WTC11 (cell line): Measurements from ENCODE around the gene SEC16A. TPM values are rescaled to one million over a fixed set of nuclear protein-coding genes. Genes with fewer than 3 reads are reported as not detected.

ENCODE experiments used
- ATAC-seq: fragments of 200-7000 bp; cut with Tn5 transposase; 2 replicates; pipeline ENCODE4 v1.10.0; 2021; ENCODE audit warnings: mild to moderate bottlenecking, moderate library complexity
- CTCF ChIA-PET: fragments of 300-600 bp; sonication (Branson Sonifier 250); formaldehyde crosslinking; loops from one replicate; lab custom pipeline; 2021; ENCODE audit warnings: antibody characterized with exemption; lab: Charles Lee
- POLR2A ChIA-PET: fragments of 350-600 bp; sonication (Branson Sonifier 250); formaldehyde crosslinking; loops from one replicate; lab custom pipeline; 2021; ENCODE audit warnings: antibody characterized with exemption; lab: Charles Lee
- DNase-seq: peaks from one replicate; pipeline ENCODE4 v3.0.0; 2021; ENCODE audit warnings: low spot score
- H3K27ac Mint-ChIP-seq: 2 replicates; pipeline ENCODE4 v1.8.0; 2021; ENCODE audit warnings: mixed read lengths
- H3K27me3 Mint-ChIP-seq: 2 replicates; pipeline ENCODE4 v1.8.0; 2021; ENCODE audit warnings: low read depth, mild to moderate bottlenecking, moderate library complexity, mixed read lengths
- H3K36me3 Mint-ChIP-seq: 2 replicates; pipeline ENCODE4 v1.8.0; 2021; ENCODE audit warnings: mixed read lengths
- H3K4me1 Mint-ChIP-seq: 2 replicates; pipeline ENCODE4 v1.8.0; 2022; ENCODE audit warnings: mixed read lengths
- H3K4me3 Mint-ChIP-seq: 2 replicates; pipeline ENCODE4 v1.8.0; 2021; ENCODE audit warnings: mild to moderate bottlenecking, moderate library complexity, mixed read lengths
- H3K9me3 Mint-ChIP-seq: 2 replicates; pipeline ENCODE4 v1.8.0; 2021; ENCODE audit warnings: mixed read lengths
- AR ChIP-seq: fragments of 250-450 bp; sonication (Bioruptor Pico); IDR thresholded peaks from 2 replicates; pipeline ENCODE4 v1.9.0; 2021; ENCODE audit warnings: mild to moderate bottlenecking
- ATF1 ChIP-seq: sonication (generic); formaldehyde crosslinking; IDR thresholded peaks from 2 replicates; pipeline ENCODE4 v1.8.1; 2023; ENCODE audit warnings: mild to moderate bottlenecking, moderate library complexity, missing genetic modification reagents
- ATF3 ChIP-seq: sonication (generic); formaldehyde crosslinking; conservative IDR thresholded peaks from 2 replicates; pipeline ENCODE4 v1.8.1; 2022; ENCODE audit warnings: mild to moderate bottlenecking, missing genetic modification reagents
- CTCF ChIP-seq: fragments of 200-600 bp; IDR thresholded peaks from 2 replicates; pipeline ENCODE4 v1.8.0; 2022; ENCODE audit warnings: antibody characterized with exemption
- EMX1 ChIP-seq: fragments of 250-450 bp; sonication (Bioruptor Pico); IDR thresholded peaks from 2 replicates; pipeline ENCODE4 v1.8.0; 2021; ENCODE audit warnings: mild to moderate bottlenecking
- ERG ChIP-seq: fragments of 250-450 bp; sonication (Bioruptor Pico); IDR thresholded peaks from 2 replicates; pipeline ENCODE4 v1.8.0; 2021; ENCODE audit warnings: mild to moderate bottlenecking
- ETV6 ChIP-seq: sonication (generic); formaldehyde crosslinking; IDR thresholded peaks from 2 replicates; pipeline ENCODE4 v1.8.1; 2022; ENCODE audit warnings: mild to moderate bottlenecking, missing genetic modification reagents
- FOXJ3 ChIP-seq: sonication (generic); formaldehyde crosslinking; IDR thresholded peaks from 2 replicates; pipeline ENCODE4 v1.9.0; 2021; ENCODE audit warnings: missing genetic modification reagents, mild to moderate bottlenecking, borderline replicate concordance
- FOXP4 ChIP-seq: sonication (generic); formaldehyde crosslinking; IDR thresholded peaks from 2 replicates; pipeline ENCODE4 v1.8.0; 2022; ENCODE audit warnings: mild to moderate bottlenecking, missing genetic modification reagents
- JUN ChIP-seq: sonication (generic); formaldehyde crosslinking; IDR thresholded peaks from 2 replicates; pipeline ENCODE4 v1.8.0; 2023; ENCODE audit warnings: mild to moderate bottlenecking, missing genetic modification reagents
- KAT7 ChIP-seq: sonication (generic); formaldehyde crosslinking; IDR thresholded peaks from 2 replicates; pipeline ENCODE4 v1.8.1; 2023; ENCODE audit warnings: missing genetic modification reagents, mild to moderate bottlenecking, borderline replicate concordance
- MLX ChIP-seq: sonication (generic); formaldehyde crosslinking; IDR thresholded peaks from 2 replicates; pipeline ENCODE4 v1.8.1; 2023; ENCODE audit warnings: mild to moderate bottlenecking, missing genetic modification reagents, moderate library complexity
- NR2C2 ChIP-seq: sonication (generic); formaldehyde crosslinking; IDR thresholded peaks from 2 replicates; pipeline ENCODE4 v1.8.0; 2022; ENCODE audit warnings: mild to moderate bottlenecking, missing genetic modification reagents
- OVOL2 ChIP-seq: fragments of 250-450 bp; sonication (Bioruptor Pico); IDR thresholded peaks from 2 replicates; pipeline ENCODE4 v1.9.0; 2021; ENCODE audit warnings: mild to moderate bottlenecking, borderline replicate concordance
- PRRX2 ChIP-seq: fragments of 250-450 bp; sonication (Bioruptor Pico); IDR thresholded peaks from 2 replicates; pipeline ENCODE4 v1.8.0; 2021; ENCODE audit warnings: mild to moderate bottlenecking
- SP1 ChIP-seq: sonication (generic); formaldehyde crosslinking; conservative IDR thresholded peaks from 2 replicates; pipeline ENCODE4 v1.8.1; 2022; ENCODE audit warnings: missing genetic modification reagents
- TEAD4 ChIP-seq: sonication (generic); formaldehyde crosslinking; IDR thresholded peaks from 2 replicates; pipeline ENCODE4 v1.8.0; 2022; ENCODE audit warnings: mild to moderate bottlenecking, missing genetic modification reagents
- ZMAT4 ChIP-seq: fragments of 250-450 bp; sonication (Bioruptor Pico); IDR thresholded peaks from 2 replicates; pipeline ENCODE4 v1.9.0; 2021; ENCODE audit warnings: mild to moderate bottlenecking
- ZNF219 ChIP-seq: sonication (generic); formaldehyde crosslinking; IDR thresholded peaks from 2 replicates; pipeline ENCODE4 v1.8.0; 2023; ENCODE audit warnings: missing genetic modification reagents, mild to moderate bottlenecking, borderline replicate concordance
- ZNF232 ChIP-seq: sonication (generic); formaldehyde crosslinking; IDR thresholded peaks from 2 replicates; pipeline ENCODE4 v1.8.0; 2022; ENCODE audit warnings: mild to moderate bottlenecking, missing genetic modification reagents
- ZNF281 ChIP-seq: sonication (generic); formaldehyde crosslinking; IDR thresholded peaks from 2 replicates; pipeline ENCODE4 v1.8.0; 2023; ENCODE audit warnings: mild to moderate bottlenecking, missing genetic modification reagents
- ZNF396 ChIP-seq: fragments of 250-450 bp; sonication (Bioruptor Pico); IDR thresholded peaks from 2 replicates; pipeline ENCODE4 v1.8.0; 2021; ENCODE audit warnings: mild to moderate bottlenecking, moderate library complexity, borderline replicate concordance
- total RNA-seq: library from RNA; stranded (reverse); gene quantifications from 3 replicates; pipeline ENCODE4 v1.2.3, GENCODE V29; 2021

The SEC16A gene
- total RNA-seq, 1 experiment from 2014 or later = 70.9 TPM

GRCh38 chr9:136441191-136441680, 41.6 kb downstream of the SEC16A start:
- H3K9me3 Mint-ChIP-seq = no peaks in the 10 kb centered on the region
- ChIA-PET POLR2A (no interaction called here), CTCF (interaction anchor here (0.7 to 0.8 kb wide), 2 partner anchors 31 to 79 kb away, joined by 3 read pairs; partner anchors contain the start of genes ENTR1 and PMPCA)
- TF ChIP-seq PRRX2 (CRISPR knock-in tag) (no peak), ETV6 (CRISPR knock-in tag) (no peak), AR (CRISPR knock-in tag) (no peak), ZNF232 (no peak), OVOL2 (CRISPR knock-in tag) (no peak), ZNF281 (CRISPR knock-in tag) (no peak), ZNF219 (no peak), MLX (no peak), ZNF396 (no peak), EMX1 (CRISPR knock-in tag) (no peak), CTCF (no peak), FOXJ3 (no peak), JUN (CRISPR knock-in tag) (no peak), TEAD4 (CRISPR knock-in tag) (no peak)
- H3K4me1 Mint-ChIP-seq = peaks cover 15% of the 10 kb centered on the region
- peaks cover 33% of the 10 kb centered on the region for H3K36me3 Mint-ChIP-seq
- DNase-seq = no peak
- ATAC-seq = no peak
- no peak overlapping the region for H3K27ac Mint-ChIP-seq
- H3K4me3 Mint-ChIP-seq = no peak overlapping the region
- no peaks in the 10 kb centered on the region for H3K27me3 Mint-ChIP-seq

- ChIA-PET POLR2A (no interaction called here), CTCF (interaction anchor here (0.7 to 1.5 kb wide), 4 partner anchors 14 to 77 kb away, joined by 3 read pairs; no protein-coding TSS in a partner anchor)
- H3K4me3 Mint-ChIP-seq = peak within 1 kb of the TSS; percentile 80
- no peaks in the 10 kb centered on the region for H3K9me3 Mint-ChIP-seq
- H3K36me3 Mint-ChIP-seq = peaks cover 26% of the 10 kb centered on the region
- H3K27me3 Mint-ChIP-seq = no peaks in the 10 kb centered on the region
- peak within 1 kb of the TSS; percentile 63 for H3K27ac Mint-ChIP-seq
- H3K4me1 Mint-ChIP-seq = peaks cover 15% of the 10 kb centered on the region
- DNase-seq (peak; percentile 87), ATAC-seq (peak; percentile 80)
- TF ChIP-seq PRRX2 (CRISPR knock-in tag) = no peak
- TF ChIP-seq OVOL2 (CRISPR knock-in tag) = no peak
- no peak for TF ChIP-seq ATF3 (CRISPR knock-in tag)
- no peak for TF ChIP-seq FOXP4 (CRISPR knock-in tag)
- TF ChIP-seq NR2C2 (CRISPR knock-in tag) = no peak
- no peak for TF ChIP-seq ERG (CRISPR knock-in tag)
- no peak for TF ChIP-seq ATF1 (CRISPR knock-in tag)
- TF ChIP-seq ZNF396 = no peak
- no peak for TF ChIP-seq ZMAT4
- TF ChIP-seq EMX1 (CRISPR knock-in tag) = 0 out of 2 replicates have a peak, but pooled peaks have one; percentile 19
- TF ChIP-seq SP1 (CRISPR knock-in tag) = peak; percentile 75
- no peak for TF ChIP-seq KAT7
Observed at GRCh38 chr9:136439481-136440408, 43.1 kb downstream of the SEC16A start, which contains the start of gene INPP5E. TSS of gene INPP5E (minus strand) at chr9:136439845. CDS start at chr9:136439419, 426 bp downstream.
